ENCODE data around the gene HAVCR2.

DNA sequence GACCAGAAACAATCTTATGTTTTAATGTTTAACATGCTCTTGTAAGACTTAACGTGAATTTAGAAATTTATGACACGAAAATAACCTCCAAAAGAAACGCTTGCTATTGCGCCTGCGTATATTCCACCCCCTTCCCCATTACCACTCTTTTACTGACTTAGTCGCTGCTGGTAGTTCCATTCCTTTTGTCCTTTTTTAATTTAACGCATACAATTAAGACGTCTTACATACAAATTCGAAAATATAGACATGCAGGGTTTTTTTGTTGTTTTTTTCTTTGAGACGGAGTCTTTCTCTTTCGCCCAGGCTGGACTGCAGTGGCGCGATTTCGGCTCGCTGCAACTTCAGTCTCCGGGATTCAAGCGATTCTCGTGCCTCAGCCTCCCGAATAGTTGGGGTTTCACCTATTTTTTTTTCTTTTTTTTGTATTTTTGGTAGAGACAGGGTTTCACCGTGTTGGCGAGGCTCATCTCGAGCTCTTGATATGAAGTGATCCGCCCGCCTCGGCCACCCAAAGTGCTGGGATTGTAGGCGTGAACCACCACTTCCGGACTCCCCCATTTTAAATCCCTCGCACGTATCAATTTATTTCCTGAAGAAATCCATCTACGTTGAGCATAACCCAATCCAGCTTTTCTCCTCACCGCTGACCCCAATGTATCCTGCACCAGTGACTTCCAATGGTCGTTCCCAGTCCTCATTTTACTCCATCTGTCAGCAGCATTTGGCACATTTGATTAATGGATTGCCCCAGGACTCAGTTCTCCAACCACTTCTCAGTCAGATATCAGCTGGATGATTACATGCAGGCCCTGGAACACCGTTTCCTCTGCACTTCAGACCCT lies 34.5 kb upstream of the HAVCR2 start:
- TF ChIP-seq CTCF (IDR thresholded peaks at IDR 0.05; ENCODE audit: borderline replicate concordance, extremely low read depth, low read length, poor library complexity, severe bottlenecking): peak; percentile 11
- TF ChIP-seq EZH2 (IDR thresholded peaks at IDR 0.05; ENCODE audit: borderline replicate concordance, low read depth, low read length, severe bottlenecking): no peak
